Pancreas (tissue), 10 donors: Measurements from ENCODE around the gene FOXO6. TPM values are rescaled to one million over a fixed set of nuclear protein-coding genes. Genes with fewer than 3 reads are reported as not detected.

ENCODE experiments used
- ATAC-seq, 4 donors: fragments of 200-7000 bp; cut with Tn5 transposase; one replicate each; pipeline versions ENCODE4 v1.8.0 to v1.9.1; 2020; ENCODE audit warnings: mild to moderate bottlenecking in 4 of 4, moderate library complexity in 4 of 4
- DNase-seq, 6 donors: peaks; one replicate each; pipeline ENCODE4 v3.0.0-alpha.2; 2020
- FAIRE-seq: peaks from 2 replicates; lab custom pipeline; 2012; peaks lifted over from hg19 to GRCh38; lab: Jason Lieb, UNC
- H3K27ac ChIP-seq, 4 donors: fragments of 200-600 bp; sonication (generic); 1 replicate in 3 of 4; 2 replicates in 1 of 4; pipeline versions ENCODE4 v1.5.0 to v1.8.0; 2020
- H3K27me3 ChIP-seq, 4 donors: fragments of 200-600 bp; one replicate each; pipeline ENCODE4 v1.8.0; 2021
- H3K36me3 ChIP-seq, 3 donors: fragments of 200-600 bp; sonication (generic) in 1 of 3; one replicate each; pipeline versions ENCODE4 v1.5.0 to v1.8.0; 2020 to 2021
- H3K4me1 ChIP-seq, 3 donors: fragments of 200-600 bp; one replicate each; pipeline ENCODE4 v1.8.0; 2021
- H3K4me3 ChIP-seq, 4 donors: fragments of 200-600 bp; sonication (generic) in 2 of 4; one replicate each; pipeline versions ENCODE4 v1.5.0 to v1.8.0; 2020 to 2021
- H3K9me3 ChIP-seq, 4 donors: fragments of 200-600 bp; one replicate each; pipeline ENCODE4 v1.8.0; 2021
- WGBS, 2 donors: extraction: QIAGEN DNeasy Blood & Tissue Kit; methylation state at CpG; one replicate each; pipeline ENCODE4 v1.1.7; 2013; 5-methylcytosine and 5-hydroxymethylcytosine counted together
- intact Hi-C, 3 donors: fragments of 100-400 bp; cut with DNase I; formaldehyde crosslinking; loops; one replicate each; pipeline versions ENCODE4 v1.11.1 to v1.14.2; 2022
- polyA plus RNA-seq, 2 donors: library from polyadenylated mRNA; stranded (reverse); fragments of 200-250 nt; gene quantifications; one replicate each; pipeline ENCODE4 v1.2.3, GENCODE V29; 2013
- total RNA-seq, 6 donors: library from RNA; stranded (reverse); fragmentation: NEBNext Ultra II Directional in 4 of 6; extraction: Animal tissue kit (Norgen Biotek cat#: 25700) in 4 of 6; gene quantifications; one replicate each; pipeline versions ENCODE4 v1.2.1 to v1.2.4, GENCODE V29; 2021 to 2023
- TF ChIP-seq, protein P1 (sequence below), 4 donors: fragments of 200-600 bp; sonication (generic) in 3 of 4; IDR thresholded peaks; one replicate each; pipeline versions ENCODE4 v1.5.0 to v1.8.0; 2021; ENCODE audit warnings: antibody characterized with exemption in 4 of 4
- donor health status: healthy with polysubstance abuse.
- donor health status: DM: no; HTN: no; CAD: no; lungs with moderate emphysema.
- donor health status: DM: no; HTN: no; CAD: no.
- donor health status: control.
- donor health status: control.
- donor health status: Bipolar disorder and iron deficiency.
- donor health status: DM: yes; HTN: yes; CAD: no.
- donor health status: DM: no; HTN: no; CAD: no.
- donor health status: DM: no; HTN: no; CAD: no.
- donor health status: DM: yes; HTN: yes; CAD: no.

Gene FOXO6
- total and polyA plus RNA-seq, 8 donors = 0.79 to 2.0 (median 1.2) TPM

DNA sequence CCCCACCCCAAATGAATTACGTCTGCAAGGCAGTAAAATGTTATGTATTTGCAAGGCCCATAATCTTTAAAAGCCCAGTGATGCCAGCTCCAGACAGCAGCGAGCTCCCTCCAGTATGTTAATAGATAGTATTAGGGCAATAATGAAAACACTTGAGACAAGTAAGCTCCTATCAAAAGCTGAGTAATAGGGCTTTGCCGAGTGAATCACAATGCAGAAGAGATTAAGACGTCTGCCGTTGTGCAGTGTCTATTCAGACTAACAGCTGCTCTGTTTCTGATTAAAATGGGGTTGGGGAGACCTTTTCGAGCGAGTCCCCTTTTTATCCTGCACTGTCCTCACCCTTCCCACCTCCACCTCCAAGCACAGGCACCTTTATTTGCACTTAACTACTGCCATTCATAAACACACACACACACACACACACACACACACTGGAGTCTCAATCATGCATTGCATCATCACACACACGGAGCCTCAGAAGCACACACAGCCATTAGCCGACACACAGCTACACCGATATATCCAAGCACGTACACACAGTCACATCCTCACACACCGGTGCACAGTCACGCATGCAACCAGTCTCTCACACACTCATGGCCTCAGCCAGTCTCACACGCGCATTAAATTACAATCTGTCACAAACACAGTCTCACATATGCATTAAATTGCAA is 46.0 kb upstream of the FOXO6 start:
- no peaks in the 10 kb centered on the region for H3K9me3 ChIP-seq
- TF ChIP-seq, protein P1, sequence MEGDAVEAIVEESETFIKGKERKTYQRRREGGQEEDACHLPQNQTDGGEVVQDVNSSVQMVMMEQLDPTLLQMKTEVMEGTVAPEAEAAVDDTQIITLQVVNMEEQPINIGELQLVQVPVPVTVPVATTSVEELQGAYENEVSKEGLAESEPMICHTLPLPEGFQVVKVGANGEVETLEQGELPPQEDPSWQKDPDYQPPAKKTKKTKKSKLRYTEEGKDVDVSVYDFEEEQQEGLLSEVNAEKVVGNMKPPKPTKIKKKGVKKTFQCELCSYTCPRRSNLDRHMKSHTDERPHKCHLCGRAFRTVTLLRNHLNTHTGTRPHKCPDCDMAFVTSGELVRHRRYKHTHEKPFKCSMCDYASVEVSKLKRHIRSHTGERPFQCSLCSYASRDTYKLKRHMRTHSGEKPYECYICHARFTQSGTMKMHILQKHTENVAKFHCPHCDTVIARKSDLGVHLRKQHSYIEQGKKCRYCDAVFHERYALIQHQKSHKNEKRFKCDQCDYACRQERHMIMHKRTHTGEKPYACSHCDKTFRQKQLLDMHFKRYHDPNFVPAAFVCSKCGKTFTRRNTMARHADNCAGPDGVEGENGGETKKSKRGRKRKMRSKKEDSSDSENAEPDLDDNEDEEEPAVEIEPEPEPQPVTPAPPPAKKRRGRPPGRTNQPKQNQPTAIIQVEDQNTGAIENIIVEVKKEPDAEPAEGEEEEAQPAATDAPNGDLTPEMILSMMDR (IDR thresholded peaks at IDR 0.05) = no peak
- FAIRE-seq (no peak), DNase-seq (no peak), ATAC-seq (no peak)
- 83% methylated on average over 15 of the region's 15 CpGs for whole genome bisulfite sequencing, 2 donors
- H3K4me1 ChIP-seq = peaks cover 10 to 16% (median 14%) of the 10 kb centered on the region in 3 donors
- intact Hi-C loops = no loop called here
- H3K27ac ChIP-seq = no peak overlapping the region
- no peak overlapping the region for H3K4me3 ChIP-seq
- no peaks in the 10 kb centered on the region for H3K36me3 ChIP-seq
- no peaks in the 10 kb centered on the region for H3K27me3 ChIP-seq

GRCh38 chr1:41315871-41316270 is 45.4 kb upstream of the FOXO6 start:
- TF ChIP-seq, protein P1 (IDR thresholded peaks at IDR 0.05) = no peak
- peaks cover 13 to 18% (median 14%) of the 10 kb centered on the region in 3 donors for H3K4me1 ChIP-seq
- 81 to 89% methylated on average over 3 of the region's 3 CpGs for WGBS, 2 donors
- no peak overlapping the region for H3K27ac ChIP-seq
- no peak for FAIRE-seq
- no peak for ATAC-seq
- no peaks in the 10 kb centered on the region for H3K9me3 ChIP-seq
- intact Hi-C loops = no loop called here
- no peak for DNase-seq
- H3K27me3 ChIP-seq = no peaks in the 10 kb centered on the region
- no peaks in the 10 kb centered on the region for H3K36me3 ChIP-seq
- H3K4me3 ChIP-seq = no peak overlapping the region

- 95 to 96% methylated on average over 6 of the region's 6 CpGs for WGBS, 2 donors
- Histone ChIP-seq H3K27ac (no peak overlapping the region), H3K36me3 (no peaks in the 10 kb centered on the region), H3K4me3 (no peak overlapping the region), H3K9me3 (no peaks in the 10 kb centered on the region), H3K27me3 (no peaks in the 10 kb centered on the region), H3K4me1 (peaks cover 13 to 18% (median 14%) of the 10 kb centered on the region in 3 donors)
- DNase-seq = no peak
- intact Hi-C loops = no loop called here
- TF ChIP-seq, protein P1 (IDR thresholded peaks at IDR 0.05) = no peak
- FAIRE-seq = no peak
- ATAC-seq = no peak
Observed at GRCh38 chr1:41317361-41317760, 43.9 kb upstream of the FOXO6 start.

DNA sequence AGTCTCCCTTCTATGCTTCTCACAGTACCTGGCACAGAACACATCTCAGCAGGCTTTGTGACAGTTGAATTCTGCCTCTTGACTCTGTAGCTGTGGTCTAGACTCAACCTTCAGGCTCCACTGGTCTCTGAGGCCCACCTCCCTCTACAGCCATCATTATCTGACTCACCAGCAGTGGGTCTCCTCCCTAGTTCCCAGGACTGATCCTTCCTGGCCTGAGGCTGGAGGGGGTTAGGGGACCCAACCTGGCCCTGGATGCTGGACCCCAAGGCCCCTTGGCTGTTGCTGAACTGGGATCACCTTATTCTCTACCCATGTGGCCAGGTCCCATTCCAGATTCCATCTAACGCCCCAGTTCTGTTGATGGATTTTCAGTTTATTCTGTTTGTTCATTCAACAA is 43.1 kb upstream of the FOXO6 start:
- TF ChIP-seq, protein P1 (IDR thresholded peaks at IDR 0.05) = no peak
- intact Hi-C loops = no loop called here

DNA sequence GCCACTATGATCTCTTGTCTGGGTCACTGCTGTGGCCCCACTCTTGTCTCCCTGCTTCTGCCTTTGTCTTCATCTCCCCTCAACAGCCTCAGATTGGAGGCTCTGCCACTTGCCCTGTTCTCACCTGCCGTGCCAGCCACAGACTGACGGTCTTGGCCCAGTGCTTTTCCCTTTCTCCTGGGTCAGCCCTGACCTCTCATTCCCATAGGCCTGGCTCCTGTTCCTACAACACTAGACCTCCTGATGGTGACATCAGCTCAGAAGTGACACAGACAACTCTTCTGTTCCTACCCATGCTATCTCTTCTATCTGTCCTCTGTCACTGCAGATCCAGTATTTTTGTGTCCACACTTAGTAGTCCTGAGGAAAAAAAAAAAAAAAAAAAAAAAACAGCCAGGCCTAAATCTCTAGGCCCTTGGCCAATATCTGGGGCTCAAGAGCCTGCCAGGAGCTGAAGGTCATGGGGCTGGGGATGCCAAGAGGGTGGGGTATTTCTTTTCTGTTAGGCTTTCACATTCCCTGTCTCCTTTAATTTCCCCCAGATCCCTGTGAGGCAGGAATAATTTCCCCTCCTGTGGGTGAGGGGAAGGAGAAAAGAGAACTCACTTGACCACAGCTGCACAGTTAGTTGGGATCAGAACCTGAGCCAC is 42.0 kb upstream of the FOXO6 start:
- ATAC-seq = peak; percentile 73 to 84 (median 79)

More for the DNA sequence above, 43.1 kb upstream of the FOXO6 start:
- peaks cover 13 to 18% (median 14%) of the 10 kb centered on the region in 3 donors for H3K4me1 ChIP-seq
- H3K36me3 ChIP-seq = no peaks in the 10 kb centered on the region
- no peak overlapping the region for H3K4me3 ChIP-seq
- DNase-seq = no peak
- no peak for FAIRE-seq
- no peak for ATAC-seq
- no peak overlapping the region for H3K27ac ChIP-seq
- WGBS, 2 donors = 78 to 89% methylated on average over 1 of the region's 1 CpG
- H3K27me3 ChIP-seq = no peaks in the 10 kb centered on the region
- no peaks in the 10 kb centered on the region for H3K9me3 ChIP-seq

More for the DNA sequence above, 42.0 kb upstream of the FOXO6 start:
- peak overlapping the region in 3 of 4 donors; percentile 37 to 52 (median 42) for H3K27ac ChIP-seq
- 27 to 42% methylated on average over 2 of the region's 2 CpGs for WGBS, 2 donors
- H3K27me3 ChIP-seq = no peaks in the 10 kb centered on the region
- intact Hi-C loops = no loop called here
- peaks cover 13 to 18% (median 14%) of the 10 kb centered on the region in 3 donors for H3K4me1 ChIP-seq
- H3K36me3 ChIP-seq = no peaks in the 10 kb centered on the region
- FAIRE-seq = no peak
- H3K4me3 ChIP-seq = no peak overlapping the region
- TF ChIP-seq, protein P1 (IDR thresholded peaks at IDR 0.05) = no peak
- no peaks in the 10 kb centered on the region for H3K9me3 ChIP-seq
- peak in 3 of 6 donors; percentile 51 to 67 (median 64) for DNase-seq
